ENCODE results near the gene DCDC2B.

Gene DCDC2B

GRCh38 chr1:32197074-32197473, 11.8 kb upstream of the DCDC2B start:
- peak; percentile 35 for DNase-seq

- no peak for DNase-seq
Observed at GRCh38 chr1:32197837-32198236, 11.1 kb upstream of the DCDC2B start.

GRCh38 chr1:32198237-32199042, 10.4 kb upstream of the DCDC2B start:
- DNase-seq: no peak

- DNase-seq: no peak
Observed at GRCh38 chr1:32199043-32199716, 9.7 kb upstream of the DCDC2B start.

- DNase-seq: peak; percentile 79
Observed at GRCh38 chr1:32199717-32200072, 9.2 kb upstream of the DCDC2B start.

GRCh38 chr1:32200226-32201010, 8.5 kb upstream of the DCDC2B start, which contains the start of gene CCDC28B:
Gene CCDC28B (plus strand): TSS chr1:32200595. CDS start chr1:32201936, 1,341 bp downstream.
- DNase-seq: peak; percentile 85

- peak; percentile 80 for DNase-seq
Observed at GRCh38 chr1:32201011-32201855, 7.7 kb upstream of the DCDC2B start.

DNA sequence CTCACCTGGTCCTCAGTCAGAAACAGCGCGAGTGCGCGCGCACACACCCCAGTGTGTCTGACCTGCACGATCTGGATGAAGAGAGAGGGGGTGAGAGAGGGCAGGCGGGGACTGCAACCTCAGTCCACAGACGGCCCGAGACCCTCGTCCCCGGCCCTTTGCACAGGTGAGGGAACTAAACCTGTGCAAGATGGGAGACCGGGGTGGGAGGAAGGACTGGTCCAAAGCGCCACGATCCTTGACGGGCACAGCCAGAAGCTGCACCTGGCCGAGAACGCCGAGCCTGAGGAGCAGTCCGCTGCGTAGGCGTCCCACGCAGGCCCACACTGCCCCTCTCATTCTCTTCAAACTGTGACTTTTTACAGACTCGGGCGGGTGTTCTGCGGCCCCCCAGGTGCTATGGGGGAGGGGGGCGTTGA, 3.9 kb upstream of the DCDC2B start:
- DNase-seq: peak; percentile 87

DNA sequence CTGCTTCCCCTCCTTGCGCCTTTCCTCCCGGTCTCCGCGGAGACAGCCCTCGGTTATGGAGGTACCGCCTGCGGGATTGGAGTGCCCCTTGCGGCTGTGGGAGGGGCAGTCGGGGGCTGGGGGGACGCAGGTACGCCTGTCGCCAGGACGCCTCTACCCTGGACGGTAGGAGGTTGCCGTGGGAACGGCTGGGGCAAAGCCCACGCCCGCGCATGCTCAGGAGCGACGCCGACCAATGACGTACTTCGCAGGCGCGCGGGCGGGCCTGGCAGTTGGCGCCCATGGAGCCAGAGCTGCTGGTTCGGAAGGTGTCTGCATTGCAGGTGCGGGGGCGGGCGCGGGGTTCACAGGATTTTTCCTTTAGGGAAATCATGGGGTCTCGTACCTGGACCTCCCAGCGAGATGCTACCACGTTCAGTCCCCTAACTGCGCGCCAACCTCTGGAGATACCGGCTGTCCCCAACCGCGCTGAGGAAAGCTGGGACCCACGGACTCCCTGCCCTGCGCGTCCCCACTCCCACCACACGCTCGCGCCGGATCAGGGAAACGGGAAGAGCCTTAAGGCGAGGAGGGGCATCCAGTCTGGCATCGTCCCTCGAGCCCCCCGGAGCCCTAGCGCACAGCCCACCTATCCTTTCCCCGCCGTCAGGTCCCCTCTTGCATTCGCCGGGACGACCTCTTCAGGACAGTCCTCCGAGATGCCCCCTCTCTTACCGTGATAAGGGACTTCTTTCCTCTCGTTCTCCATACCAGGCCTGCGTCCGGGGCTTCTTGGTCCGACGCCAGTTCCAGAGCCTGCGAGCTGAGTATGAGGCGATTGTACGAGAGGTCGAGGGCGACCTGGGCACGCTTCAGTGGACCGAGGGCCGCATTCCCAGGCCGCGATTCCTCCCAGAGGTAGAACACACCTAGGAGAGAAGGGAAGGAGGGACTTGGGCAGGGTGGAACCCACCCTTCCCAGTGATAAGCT, 3.2 kb upstream of the DCDC2B start, which contains the start of gene IQCC:
TSS of gene IQCC (plus strand) at position 271 of the 970 bp plus-strand sequence. CDS start at position 282, 11 bp downstream.
- peak; percentile 98 for DNase-seq

GRCh38 chr1:32208469-32208868, 420 bp upstream of the DCDC2B start:
- DNase-seq: no peak

DNA sequence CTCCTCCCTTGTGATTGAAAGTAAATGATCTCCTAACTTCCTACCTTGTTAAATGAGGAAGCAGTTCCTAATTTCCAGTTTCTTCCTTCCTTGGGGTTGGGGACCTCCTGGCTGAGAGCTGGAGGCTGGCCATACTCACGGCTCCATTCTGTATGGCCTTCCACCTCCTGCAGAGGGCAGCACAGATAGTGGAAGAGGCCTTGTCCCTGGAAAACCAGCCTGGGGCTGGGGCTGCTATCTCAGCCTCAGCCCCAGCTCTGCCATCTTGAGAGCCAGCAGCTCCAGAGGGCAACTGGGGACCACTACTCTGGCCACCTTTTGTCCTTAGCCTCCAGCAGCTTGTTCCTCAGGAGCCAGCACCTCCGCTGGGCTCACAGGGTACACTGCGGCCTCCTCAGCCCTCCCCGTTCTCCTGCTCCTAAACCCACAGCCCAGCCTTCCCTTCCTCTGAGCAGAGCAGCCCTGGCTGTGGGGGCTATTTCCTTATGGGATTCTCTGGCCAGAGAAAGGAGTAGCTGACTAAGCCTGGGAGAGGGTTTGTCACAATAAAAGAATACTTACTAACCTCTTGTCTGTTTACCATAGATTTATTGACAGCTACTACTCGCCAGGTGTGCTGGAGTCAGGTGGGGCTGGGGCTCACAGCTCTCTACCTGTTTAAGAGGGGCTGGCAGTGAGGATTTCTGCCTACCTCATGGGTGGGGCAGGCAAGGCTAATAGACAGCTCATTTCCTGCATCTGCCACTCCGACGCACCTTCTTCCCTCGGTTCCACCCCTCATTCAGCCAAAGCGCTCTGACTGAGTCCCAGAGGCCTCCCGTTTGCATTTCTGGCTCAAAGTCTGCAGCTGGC, 7.0 kb downstream of the DCDC2B start:
- peak; percentile 93 for DNase-seq

DNA sequence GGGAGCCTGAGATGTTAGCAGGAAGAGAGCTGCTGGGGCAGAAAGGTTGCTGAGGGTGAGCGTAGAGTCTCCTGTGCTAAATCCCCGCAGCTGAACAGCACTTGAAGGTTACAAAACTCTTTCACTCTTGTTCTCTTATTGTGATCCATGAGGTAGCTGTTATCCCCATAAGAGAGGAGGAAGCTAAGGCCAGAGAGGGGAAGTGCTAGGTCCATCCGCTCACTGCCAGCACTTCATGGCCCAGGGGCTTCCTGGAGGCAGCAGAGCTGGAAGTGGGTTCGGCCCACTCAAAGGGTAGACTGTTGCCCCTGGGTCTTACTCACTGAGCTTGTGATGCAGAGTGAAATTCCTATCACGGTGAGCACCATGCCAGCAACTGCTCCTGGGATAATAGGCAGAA, 7.7 kb downstream of the DCDC2B start:
- no peak for DNase-seq

GRCh38 chr1:32219022-32219421, 10.1 kb downstream of the DCDC2B start:
- no peak for DNase-seq

DNA sequence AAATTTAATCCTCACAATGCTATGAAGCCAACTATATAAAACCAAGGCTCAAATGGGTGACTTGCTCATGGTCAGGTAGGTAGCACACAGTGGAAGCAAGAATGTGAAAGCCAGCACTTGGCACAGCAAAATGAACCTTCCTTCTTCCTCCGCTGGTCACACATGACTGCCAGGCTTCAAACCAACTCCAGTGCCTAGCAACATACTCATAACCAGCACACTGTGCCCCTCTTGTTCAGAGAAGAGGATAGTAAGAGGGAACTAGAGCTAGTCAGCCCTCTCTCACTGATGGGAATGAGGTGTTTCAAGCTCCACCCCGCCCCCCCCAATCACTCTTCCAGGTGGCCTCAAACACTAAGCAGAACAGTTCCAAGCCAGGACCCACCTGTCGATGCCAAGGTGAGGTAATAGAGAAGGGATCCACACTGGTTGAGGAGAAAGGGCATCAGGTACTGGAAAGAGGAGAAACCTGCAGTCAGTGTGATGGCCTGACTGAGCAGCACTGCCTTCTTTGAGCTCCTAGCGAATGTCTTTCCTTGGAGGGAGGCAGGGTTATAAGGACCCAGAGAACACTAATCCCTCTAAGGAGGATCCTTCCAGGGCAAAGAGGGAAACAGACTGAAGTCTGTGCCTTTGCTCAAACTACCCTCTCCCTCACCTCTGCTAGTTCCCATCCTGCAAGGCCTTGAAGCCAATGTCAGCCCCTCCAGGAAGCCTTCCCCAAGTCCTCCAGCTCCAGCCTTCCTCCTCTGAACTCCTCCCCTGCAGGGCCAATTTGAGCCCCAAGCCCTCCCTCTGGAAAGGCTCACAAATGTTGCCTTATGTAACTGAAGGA, 12.1 kb downstream of the DCDC2B start:
- peak; percentile 56 for DNase-seq

DNA sequence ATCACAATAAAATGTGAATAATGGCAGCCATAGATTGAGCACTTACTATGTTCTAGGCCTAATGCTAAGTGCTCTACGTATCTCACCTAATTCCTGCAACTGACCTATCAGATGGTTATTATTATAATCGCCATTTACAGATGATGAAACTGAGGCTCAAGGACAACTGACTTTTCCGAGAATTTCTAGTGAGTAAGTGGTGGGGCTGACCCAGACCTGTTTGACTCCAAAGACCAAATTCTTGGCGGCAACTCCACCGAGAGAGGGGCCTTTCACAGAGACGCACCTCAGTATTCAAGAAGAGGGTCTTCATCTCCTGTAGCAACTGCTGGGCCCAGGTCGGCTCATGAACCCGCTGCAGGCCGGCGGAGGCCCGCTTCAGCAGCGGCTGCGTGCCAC, 12.7 kb downstream of the DCDC2B start:
- DNase-seq: no peak

GRCh38 chr1:32221980-32222755, 13.3 kb downstream of the DCDC2B start, which contains the start of the genes EIF3I and TMEM234:
Gene EIF3I (plus strand): TSS chr1:32222407. CDS start chr1:32222442, 35 bp downstream.
Gene TMEM234 (minus strand): TSS chr1:32222353. CDS start chr1:32222322, 31 bp downstream.
- peak; percentile 97 for DNase-seq

- DNase-seq: no peak
Observed at GRCh38 chr1:32223683-32224082, 14.8 kb downstream of the DCDC2B start.

GRCh38 chr1:32224285-32224684, 15.4 kb downstream of the DCDC2B start:
- no peak for DNase-seq
